Measurements from ENCODE around the gene RAPGEF5.

RAPGEF5 gene

DNA sequence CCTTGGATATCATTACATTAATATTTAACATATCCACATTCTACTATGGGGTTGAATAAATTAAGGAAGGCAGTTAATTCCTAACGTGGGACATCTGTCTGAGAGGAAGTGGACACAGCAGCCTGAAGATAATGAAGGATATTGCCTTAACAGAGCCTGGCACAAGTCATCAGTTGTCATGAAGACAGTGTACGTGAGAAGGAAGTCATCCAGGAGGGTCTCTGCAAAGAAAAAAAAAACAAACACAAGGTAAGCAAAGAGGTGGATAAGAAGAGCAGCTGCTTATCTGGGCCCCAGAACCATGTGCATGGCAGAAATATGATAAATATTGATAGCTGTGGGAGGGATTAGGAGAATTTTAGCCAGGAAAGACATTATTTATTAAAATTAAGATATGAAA is 190.0 kb downstream of the RAPGEF5 start:
- no peak overlapping the region for H3K27ac Mint-ChIP-seq
- peaks cover 6% of the 10 kb centered on the region for H3K27me3 Mint-ChIP-seq (ENCODE audit: low read depth)
- no peaks in the 10 kb centered on the region for H3K36me3 Mint-ChIP-seq (ENCODE audit: low read depth)
- no peaks in the 10 kb centered on the region for H3K4me1 Mint-ChIP-seq (ENCODE audit: low read depth)
- no peaks in the 10 kb centered on the region for H3K9me3 Mint-ChIP-seq
- no peak overlapping the region for H3K4me3 Mint-ChIP-seq

DNA sequence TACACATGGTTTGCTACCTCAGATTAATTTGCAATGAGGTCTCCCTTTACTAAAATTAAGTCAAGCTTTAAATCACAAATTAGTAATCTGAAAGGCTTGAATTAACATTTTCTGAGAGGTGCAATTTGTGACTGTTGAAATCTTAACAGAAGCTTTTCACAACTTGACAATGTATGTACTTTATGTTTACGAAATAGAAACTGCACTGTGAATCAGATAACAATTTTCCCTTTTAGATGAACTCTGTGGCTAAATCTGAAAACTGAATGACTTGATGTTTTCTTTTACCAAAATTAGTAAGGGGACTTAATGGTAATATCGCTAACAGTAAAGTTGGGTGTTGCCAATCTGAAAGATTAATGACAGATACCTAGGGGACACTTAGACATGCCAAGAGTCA is 197.6 kb downstream of the RAPGEF5 start:
- Mint-ChIP-seq H3K27me3 (ENCODE audit: low read depth) (peaks cover 12% of the 10 kb centered on the region), H3K4me3 (no peak overlapping the region), H3K4me1 (ENCODE audit: low read depth) (no peaks in the 10 kb centered on the region), H3K27ac (no peak overlapping the region), H3K9me3 (no peaks in the 10 kb centered on the region), H3K36me3 (ENCODE audit: low read depth) (no peaks in the 10 kb centered on the region)

- no peak overlapping the region for H3K27ac Mint-ChIP-seq
- H3K4me3 Mint-ChIP-seq, result no peak overlapping the region
- peaks cover 12% of the 10 kb centered on the region for H3K27me3 Mint-ChIP-seq (ENCODE audit: low read depth)
- no peaks in the 10 kb centered on the region for H3K9me3 Mint-ChIP-seq
- no peaks in the 10 kb centered on the region for H3K36me3 Mint-ChIP-seq (ENCODE audit: low read depth)
- no peaks in the 10 kb centered on the region for H3K4me1 Mint-ChIP-seq (ENCODE audit: low read depth)
Observed at GRCh38 chr7:22157552-22157951, 199.4 kb downstream of the RAPGEF5 start.

GRCh38 chr7:22156205-22156604 is 200.7 kb downstream of the RAPGEF5 start:
- Mint-ChIP-seq H3K27ac (no peak overlapping the region), H3K36me3 (ENCODE audit: low read depth) (no peaks in the 10 kb centered on the region), H3K27me3 (ENCODE audit: low read depth) (peaks cover 12% of the 10 kb centered on the region), H3K4me3 (no peak overlapping the region), H3K4me1 (ENCODE audit: low read depth) (no peaks in the 10 kb centered on the region), H3K9me3 (no peaks in the 10 kb centered on the region)

DNA sequence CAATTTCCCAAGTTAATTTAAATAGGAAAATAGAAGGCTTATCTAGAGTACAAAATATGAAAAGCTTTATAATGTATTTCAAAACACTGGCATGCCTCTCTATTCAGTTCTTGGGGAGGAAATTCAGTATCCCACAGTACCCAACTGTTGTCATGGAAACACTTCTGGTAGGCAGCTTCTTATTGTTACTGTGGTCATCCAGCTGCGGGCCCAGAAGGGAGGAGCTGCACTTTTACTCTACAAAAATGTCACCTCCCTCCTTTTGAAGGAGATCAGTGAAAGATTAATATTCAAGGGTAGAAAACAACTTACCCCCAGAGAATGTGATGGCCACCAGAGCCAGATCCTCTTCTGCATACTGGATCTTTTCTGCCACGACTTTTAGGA is 202.8 kb downstream of the RAPGEF5 start:
- H3K9me3 Mint-ChIP-seq, result no peaks in the 10 kb centered on the region
- no peaks in the 10 kb centered on the region for H3K4me1 Mint-ChIP-seq (ENCODE audit: low read depth)
- no peak overlapping the region for H3K4me3 Mint-ChIP-seq
- peaks cover 12% of the 10 kb centered on the region for H3K27me3 Mint-ChIP-seq (ENCODE audit: low read depth)
- no peaks in the 10 kb centered on the region for H3K36me3 Mint-ChIP-seq (ENCODE audit: low read depth)
- no peak overlapping the region for H3K27ac Mint-ChIP-seq

DNA sequence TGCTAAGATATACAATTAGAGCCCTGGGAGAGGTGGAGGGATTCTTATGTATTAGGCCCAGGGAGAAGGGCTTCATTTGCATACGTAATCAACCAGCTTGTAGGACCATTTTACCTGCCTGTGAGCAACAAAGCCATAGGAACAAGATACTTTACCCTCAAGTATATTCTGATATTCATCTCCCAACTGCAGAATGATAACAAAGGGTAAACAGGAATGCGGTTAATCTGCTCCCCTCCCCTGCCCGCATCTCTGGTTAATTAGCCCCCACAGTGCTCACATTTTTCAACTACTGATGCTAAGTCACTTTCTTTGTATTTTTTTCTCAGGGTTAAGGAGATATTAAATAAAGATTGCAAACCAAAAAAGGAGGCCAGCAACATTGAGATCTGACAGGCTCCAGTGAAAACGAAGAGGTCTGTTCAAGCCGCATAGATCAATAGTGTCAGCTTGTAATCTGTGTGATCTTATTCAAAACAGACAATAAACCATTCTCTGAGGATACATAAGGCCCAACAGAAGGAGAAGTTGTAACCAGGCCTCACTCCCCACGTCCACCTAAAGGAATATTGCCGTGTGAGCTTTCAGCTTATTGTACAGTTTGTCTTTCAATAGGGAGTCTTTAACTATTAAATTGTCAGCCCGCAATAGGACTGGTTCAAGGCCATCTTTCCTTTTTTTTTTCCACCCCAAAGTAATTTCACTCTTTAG is 203.4 kb downstream of the RAPGEF5 start:
- no peak overlapping the region for H3K4me3 Mint-ChIP-seq
- no peaks in the 10 kb centered on the region for H3K9me3 Mint-ChIP-seq
- no peak overlapping the region for H3K27ac Mint-ChIP-seq
- no peaks in the 10 kb centered on the region for H3K36me3 Mint-ChIP-seq (ENCODE audit: low read depth)
- H3K27me3 Mint-ChIP-seq (ENCODE audit: low read depth), result peaks cover 12% of the 10 kb centered on the region
- no peaks in the 10 kb centered on the region for H3K4me1 Mint-ChIP-seq (ENCODE audit: low read depth)

DNA sequence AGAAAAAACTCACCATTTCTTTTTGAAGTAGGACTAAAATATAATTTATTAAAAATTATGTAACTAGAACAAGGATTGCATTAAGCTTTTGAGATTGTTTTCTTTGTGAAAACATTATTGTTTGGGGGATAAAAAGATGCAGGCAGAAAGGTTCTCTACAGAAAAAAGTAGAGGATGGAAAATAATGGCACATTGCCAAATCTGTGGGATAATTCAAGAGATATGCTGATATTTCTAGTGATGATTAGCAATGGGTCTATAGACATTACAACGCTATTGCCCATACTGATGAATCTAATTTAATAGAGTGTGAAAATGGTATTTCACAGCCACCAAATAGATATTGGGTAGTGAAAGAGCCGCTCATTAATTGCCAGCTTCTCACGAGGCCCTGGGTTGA is 204.3 kb downstream of the RAPGEF5 start:
- no peak overlapping the region for H3K27ac Mint-ChIP-seq
- no peaks in the 10 kb centered on the region for H3K4me1 Mint-ChIP-seq (ENCODE audit: low read depth)
- H3K36me3 Mint-ChIP-seq (ENCODE audit: low read depth), result no peaks in the 10 kb centered on the region
- peaks cover 7% of the 10 kb centered on the region for H3K27me3 Mint-ChIP-seq (ENCODE audit: low read depth)
- no peak overlapping the region for H3K4me3 Mint-ChIP-seq
- H3K9me3 Mint-ChIP-seq, result no peaks in the 10 kb centered on the region

GRCh38 chr7:22151901-22152300 is 205.1 kb downstream of the RAPGEF5 start:
- no peaks in the 10 kb centered on the region for H3K36me3 Mint-ChIP-seq (ENCODE audit: low read depth)
- H3K4me1 Mint-ChIP-seq (ENCODE audit: low read depth), result peaks cover 3% of the 10 kb centered on the region
- no peaks in the 10 kb centered on the region for H3K27me3 Mint-ChIP-seq (ENCODE audit: low read depth)
- H3K27ac Mint-ChIP-seq, result no peak overlapping the region
- H3K4me3 Mint-ChIP-seq, result no peak overlapping the region
- H3K9me3 Mint-ChIP-seq, result no peaks in the 10 kb centered on the region

GRCh38 chr7:22150221-22150620 is 206.7 kb downstream of the RAPGEF5 start:
- H3K27ac Mint-ChIP-seq, result no peak overlapping the region
- H3K36me3 Mint-ChIP-seq (ENCODE audit: low read depth), result no peaks in the 10 kb centered on the region
- H3K27me3 Mint-ChIP-seq (ENCODE audit: low read depth), result no peaks in the 10 kb centered on the region
- peaks cover 5% of the 10 kb centered on the region for H3K4me1 Mint-ChIP-seq (ENCODE audit: low read depth)
- H3K4me3 Mint-ChIP-seq, result no peak overlapping the region
- no peaks in the 10 kb centered on the region for H3K9me3 Mint-ChIP-seq

GRCh38 chr7:22147868-22148267 is 209.1 kb downstream of the RAPGEF5 start:
- Mint-ChIP-seq H3K27ac (no peak overlapping the region), H3K4me1 (ENCODE audit: low read depth) (peaks cover 5% of the 10 kb centered on the region), H3K4me3 (no peak overlapping the region), H3K9me3 (no peaks in the 10 kb centered on the region), H3K27me3 (ENCODE audit: low read depth) (peaks cover 6% of the 10 kb centered on the region), H3K36me3 (ENCODE audit: low read depth) (no peaks in the 10 kb centered on the region)

GRCh38 chr7:22146961-22147512 is 209.9 kb downstream of the RAPGEF5 start:
- H3K36me3 Mint-ChIP-seq (ENCODE audit: low read depth), result no peaks in the 10 kb centered on the region
- H3K4me3 Mint-ChIP-seq, result no peak overlapping the region
- H3K4me1 Mint-ChIP-seq (ENCODE audit: low read depth), result peaks cover 5% of the 10 kb centered on the region
- H3K27ac Mint-ChIP-seq, result no peak overlapping the region
- peaks cover 6% of the 10 kb centered on the region for H3K27me3 Mint-ChIP-seq (ENCODE audit: low read depth)
- no peaks in the 10 kb centered on the region for H3K9me3 Mint-ChIP-seq

DNA sequence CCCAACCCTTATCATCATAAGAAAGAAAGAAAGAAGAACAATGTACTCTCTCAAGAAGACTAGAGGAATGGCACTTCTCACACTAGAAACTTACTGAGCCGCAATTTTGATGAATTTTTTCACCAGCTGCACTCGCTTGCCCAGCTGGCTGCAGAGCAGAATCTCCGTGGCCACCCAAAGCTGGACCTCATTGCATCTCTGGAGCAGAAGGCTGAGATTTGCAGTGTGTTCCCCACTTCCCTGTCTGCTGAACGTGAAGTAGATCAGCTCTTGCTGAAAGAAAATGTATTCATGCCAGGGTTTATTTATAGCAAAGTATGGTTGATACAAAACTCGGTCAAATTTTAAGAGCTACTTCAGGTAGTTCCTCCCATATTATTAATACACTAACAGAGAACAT is 212.0 kb downstream of the RAPGEF5 start:
- no peaks in the 10 kb centered on the region for H3K9me3 Mint-ChIP-seq
- no peak overlapping the region for H3K4me3 Mint-ChIP-seq
- peaks cover 6% of the 10 kb centered on the region for H3K27me3 Mint-ChIP-seq (ENCODE audit: low read depth)
- peaks cover 5% of the 10 kb centered on the region for H3K4me1 Mint-ChIP-seq (ENCODE audit: low read depth)
- no peak overlapping the region for H3K27ac Mint-ChIP-seq
- H3K36me3 Mint-ChIP-seq (ENCODE audit: low read depth), result no peaks in the 10 kb centered on the region

DNA sequence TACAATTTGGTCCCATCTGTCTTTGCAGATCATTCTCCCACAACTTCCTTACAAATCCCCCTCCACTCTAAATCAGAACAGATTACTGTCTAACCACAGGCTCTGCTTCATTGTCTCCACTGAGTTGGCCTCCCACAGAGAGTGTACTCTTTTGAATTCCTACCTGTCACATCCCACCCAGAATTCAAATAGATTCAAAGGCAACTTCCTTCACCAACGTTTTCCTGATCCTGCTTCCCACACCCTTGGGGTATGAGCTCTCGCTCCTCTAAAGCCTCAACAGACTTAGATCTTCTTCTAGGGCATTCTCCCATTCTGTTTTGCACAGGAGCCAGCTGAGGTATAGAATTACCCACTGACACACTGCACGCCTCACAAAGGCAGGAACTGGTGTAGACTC is 213.5 kb downstream of the RAPGEF5 start:
- peaks cover 5% of the 10 kb centered on the region for H3K4me1 Mint-ChIP-seq (ENCODE audit: low read depth)
- no peak overlapping the region for H3K4me3 Mint-ChIP-seq
- H3K36me3 Mint-ChIP-seq (ENCODE audit: low read depth), result no peaks in the 10 kb centered on the region
- peaks cover 6% of the 10 kb centered on the region for H3K27me3 Mint-ChIP-seq (ENCODE audit: low read depth)
- H3K27ac Mint-ChIP-seq, result no peak overlapping the region
- H3K9me3 Mint-ChIP-seq, result no peaks in the 10 kb centered on the region

DNA sequence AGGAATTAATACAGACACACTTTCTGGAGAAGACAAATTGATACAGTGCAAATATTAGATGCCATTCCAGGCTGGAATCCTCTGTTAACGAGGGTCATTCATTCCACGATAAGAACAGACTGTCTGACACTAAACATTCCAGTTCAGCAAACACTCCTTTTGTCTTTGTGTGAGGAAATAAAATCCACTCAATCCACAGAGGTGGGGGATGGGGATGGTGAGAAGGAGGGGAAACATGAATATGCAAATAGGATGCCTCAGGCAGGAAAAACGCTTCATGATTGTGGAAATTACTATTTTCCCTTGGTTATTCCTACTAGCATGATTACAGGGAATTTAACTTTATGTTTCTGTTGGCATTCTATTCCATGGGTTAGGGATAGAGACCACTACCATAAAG is 214.4 kb downstream of the RAPGEF5 start:
- H3K9me3 Mint-ChIP-seq, result no peaks in the 10 kb centered on the region

DNA sequence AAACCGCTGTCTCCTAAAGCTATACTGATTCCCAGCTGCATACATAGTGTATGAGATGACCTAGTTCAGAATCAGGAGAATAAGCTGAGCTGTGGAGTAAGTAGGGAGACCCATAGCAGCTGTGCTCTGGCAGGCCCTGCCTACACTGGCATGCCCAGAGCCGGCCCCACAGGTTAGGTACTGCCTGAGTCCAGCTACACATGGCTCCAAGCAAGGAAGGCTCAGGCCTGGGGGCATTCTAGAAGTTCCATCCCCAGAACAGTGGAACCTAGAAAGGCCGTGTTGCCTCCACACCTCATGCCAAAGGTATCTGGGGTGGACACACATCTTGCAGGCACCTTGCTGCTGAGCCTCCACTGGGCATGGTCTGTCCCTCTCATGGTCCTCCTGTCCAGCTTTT is 215.6 kb downstream of the RAPGEF5 start:
- Mint-ChIP-seq H3K27ac (no peak overlapping the region), H3K9me3 (no peaks in the 10 kb centered on the region), H3K4me3 (no peak overlapping the region), H3K27me3 (ENCODE audit: low read depth) (peaks cover 14% of the 10 kb centered on the region), H3K36me3 (ENCODE audit: low read depth) (no peaks in the 10 kb centered on the region), H3K4me1 (ENCODE audit: low read depth) (no peaks in the 10 kb centered on the region)

More for the DNA sequence above, 214.4 kb downstream of the RAPGEF5 start:
- no peaks in the 10 kb centered on the region for H3K36me3 Mint-ChIP-seq (ENCODE audit: low read depth)
- no peak overlapping the region for H3K27ac Mint-ChIP-seq
- H3K4me3 Mint-ChIP-seq, result no peak overlapping the region
- H3K4me1 Mint-ChIP-seq (ENCODE audit: low read depth), result peaks cover 5% of the 10 kb centered on the region
- H3K27me3 Mint-ChIP-seq (ENCODE audit: low read depth), result peaks cover 7% of the 10 kb centered on the region
